Measurements from ENCODE around the gene SERINC5. TPM values are rescaled to one million over a fixed set of nuclear protein-coding genes. Genes with fewer than 3 reads are reported as not detected.
"Not testable (repeated sequence)": the region's sequence is repeated elsewhere in the genome, so short reads cannot be mapped to it uniquely, and the experiment has no call there.

The SERINC5 gene
- total RNA-seq, 2 experiments from 2014 or later = 70.2 to 78.3 TPM

- no peaks in the 10 kb centered on the region for H3K9me3 Mint-ChIP-seq
- H3K4me3 Mint-ChIP-seq = no peak overlapping the region
- H3K36me3 Mint-ChIP-seq = peaks cover 43% of the 10 kb centered on the region
- ATAC-seq (ENCODE audit: low read depth) = no peak
- peaks cover 34% of the 10 kb centered on the region for H3K4me1 Mint-ChIP-seq
- POLR2A ChIA-PET = no interaction called here
- no peaks in the 10 kb centered on the region for H3K27me3 Mint-ChIP-seq
- no peak for DNase-seq
- H3K27ac Mint-ChIP-seq = peak overlapping the region; percentile 10
Observed at GRCh38 chr5:80143491-80143890, 112.4 kb downstream of the SERINC5 start.

- Mint-ChIP-seq H3K27ac (no peak overlapping the region), H3K9me3 (no peaks in the 10 kb centered on the region), H3K27me3 (no peaks in the 10 kb centered on the region), H3K4me1 (peaks cover 36% of the 10 kb centered on the region), H3K36me3 (peaks cover 45% of the 10 kb centered on the region), H3K4me3 (no peak overlapping the region)
- POLR2A ChIA-PET = no interaction called here
- DNase-seq = no peak
- ATAC-seq (ENCODE audit: low read depth) = no peak
Observed at GRCh38 chr5:80142996-80143395, 112.9 kb downstream of the SERINC5 start.

GRCh38 chr5:80141681-80142080 is 114.2 kb downstream of the SERINC5 start:
- Mint-ChIP-seq H3K4me3 (no peak overlapping the region), H3K27ac (peak overlapping the region; percentile 67), H3K9me3 (no peaks in the 10 kb centered on the region), H3K27me3 (no peaks in the 10 kb centered on the region), H3K4me1 (peaks cover 42% of the 10 kb centered on the region), H3K36me3 (peaks cover 44% of the 10 kb centered on the region)
- no peak for DNase-seq
- POLR2A ChIA-PET = interaction anchor here (3.1 kb wide), 1 partner anchor 114 kb away, joined by 18 read pairs; the partner anchor contains the start of gene SERINC5
- ATAC-seq (ENCODE audit: low read depth) = no peak

- Mint-ChIP-seq H3K36me3 (peaks cover 46% of the 10 kb centered on the region), H3K4me3 (peak overlapping the region; percentile 30), H3K27me3 (no peaks in the 10 kb centered on the region), H3K27ac (peak overlapping the region; percentile 67), H3K4me1 (peaks cover 47% of the 10 kb centered on the region), H3K9me3 (no peaks in the 10 kb centered on the region)
- DNase-seq = no peak
- ATAC-seq (ENCODE audit: low read depth) = no peak
- POLR2A ChIA-PET = interaction anchor here (3.1 kb wide), 1 partner anchor 115 kb away, joined by 18 read pairs; the partner anchor contains the start of gene SERINC5
Observed at GRCh38 chr5:80141147-80141671, 114.6 kb downstream of the SERINC5 start.

- POLR2A ChIA-PET = interaction anchor here (0.7 to 3.1 kb wide), 3 partner anchors 45 to 115 kb away, joined by 3 to 18 read pairs (median 4); partner anchors contain the start of gene SERINC5
- peaks cover 42% of the 10 kb centered on the region for H3K36me3 Mint-ChIP-seq
Observed at GRCh38 chr5:80140496-80140895, 115.4 kb downstream of the SERINC5 start.

GRCh38 chr5:80139466-80139972 is 116.3 kb downstream of the SERINC5 start:
- DNase-seq (no peak), ATAC-seq (ENCODE audit: low read depth) (peak; percentile 17)
- peaks cover 60% of the 10 kb centered on the region for H3K4me1 Mint-ChIP-seq
- peaks cover 40% of the 10 kb centered on the region for H3K36me3 Mint-ChIP-seq
- H3K4me3 Mint-ChIP-seq = peak overlapping the region; percentile 49
- no peaks in the 10 kb centered on the region for H3K9me3 Mint-ChIP-seq
- POLR2A ChIA-PET = interaction anchor here (1.2 to 3.1 kb wide), 2 partner anchors 116 to 131 kb away, joined by 3 to 18 read pairs; partner anchors contain the start of gene SERINC5
- no peaks in the 10 kb centered on the region for H3K27me3 Mint-ChIP-seq
- peak overlapping the region; percentile 76 for H3K27ac Mint-ChIP-seq

More at GRCh38 chr5:80140496-80140895, 115.4 kb downstream of the SERINC5 start:
- Mint-ChIP-seq H3K27ac (peak overlapping the region; percentile 76), H3K27me3 (no peaks in the 10 kb centered on the region), H3K4me1 (peaks cover 54% of the 10 kb centered on the region), H3K4me3 (peak overlapping the region; percentile 49), H3K9me3 (no peaks in the 10 kb centered on the region)
- DNase-seq = no peak
- no peak for ATAC-seq (ENCODE audit: low read depth)

- Mint-ChIP-seq H3K27me3 (no peaks in the 10 kb centered on the region), H3K4me3 (no peak overlapping the region), H3K4me1 (peaks cover 62% of the 10 kb centered on the region), H3K36me3 (peaks cover 40% of the 10 kb centered on the region), H3K9me3 (no peaks in the 10 kb centered on the region), H3K27ac (no peak overlapping the region)
- DNase-seq (no peak), ATAC-seq (ENCODE audit: low read depth) (no peak)
- POLR2A ChIA-PET = interaction anchor here (1.2 kb wide), 1 partner anchor 133 kb away, joined by 3 read pairs; no protein-coding TSS in a partner anchor
Observed at GRCh38 chr5:80138486-80138885, 117.4 kb downstream of the SERINC5 start.

GRCh38 chr5:80136798-80137197 is 119.0 kb downstream of the SERINC5 start:
- POLR2A ChIA-PET = interaction anchor here (1.1 to 2.6 kb wide), 7 partner anchors 10 to 119 kb away, joined by 3 to 23 read pairs (median 8); partner anchors contain the start of gene SERINC5
- Mint-ChIP-seq H3K27ac (peak overlapping the region; percentile 91), H3K4me3 (peak overlapping the region; percentile 80), H3K4me1 (peaks cover 59% of the 10 kb centered on the region), H3K36me3 (peaks cover 49% of the 10 kb centered on the region)
- DNase-seq = peak; percentile 38
- ATAC-seq (ENCODE audit: low read depth); H3K27me3 Mint-ChIP-seq; H3K9me3 Mint-ChIP-seq: not testable (repeated sequence)

- H3K27ac Mint-ChIP-seq = peak overlapping the region; percentile 91
- H3K36me3 Mint-ChIP-seq = peaks cover 54% of the 10 kb centered on the region
- no peaks in the 10 kb centered on the region for H3K27me3 Mint-ChIP-seq
- ATAC-seq (ENCODE audit: low read depth) = no peak
- H3K4me3 Mint-ChIP-seq = peak overlapping the region; percentile 4
- no peak for DNase-seq
- POLR2A ChIA-PET = interaction anchor here (1.2 to 2.6 kb wide), 4 partner anchors 8 to 120 kb away, joined by 6 to 23 read pairs (median 10); partner anchors contain the start of gene SERINC5
- H3K9me3 Mint-ChIP-seq = peaks cover 12% of the 10 kb centered on the region
- H3K4me1 Mint-ChIP-seq = peaks cover 44% of the 10 kb centered on the region
Observed at GRCh38 chr5:80134876-80135275, 121.0 kb downstream of the SERINC5 start.

- DNase-seq (no peak), ATAC-seq (ENCODE audit: low read depth) (no peak)
- H3K4me1 Mint-ChIP-seq = peaks cover 22% of the 10 kb centered on the region
- POLR2A ChIA-PET = no interaction called here
- H3K9me3 Mint-ChIP-seq = peaks cover 13% of the 10 kb centered on the region
- H3K27me3 Mint-ChIP-seq = no peaks in the 10 kb centered on the region
- H3K4me3 Mint-ChIP-seq = no peak overlapping the region
- H3K27ac Mint-ChIP-seq = no peak overlapping the region
- peaks cover 54% of the 10 kb centered on the region for H3K36me3 Mint-ChIP-seq
Observed at GRCh38 chr5:80129146-80129545, 126.7 kb downstream of the SERINC5 start.

- no peak overlapping the region for H3K27ac Mint-ChIP-seq
- no peak for ATAC-seq (ENCODE audit: low read depth)
- POLR2A ChIA-PET = no interaction called here
Observed at GRCh38 chr5:80128141-80128540, 127.7 kb downstream of the SERINC5 start.

GRCh38 chr5:80127116-80127552 is 128.7 kb downstream of the SERINC5 start:
- no peak for ATAC-seq (ENCODE audit: low read depth)
- no peak for DNase-seq
- POLR2A ChIA-PET = interaction anchor here (2.2 kb wide), 1 partner anchor 9 kb away, joined by 8 read pairs; no protein-coding TSS in a partner anchor
- Mint-ChIP-seq H3K36me3 (peaks cover 35% of the 10 kb centered on the region), H3K27ac (no peak overlapping the region), H3K27me3 (no peaks in the 10 kb centered on the region), H3K4me1 (peaks cover 23% of the 10 kb centered on the region), H3K4me3 (no peak overlapping the region), H3K9me3 (peaks cover 11% of the 10 kb centered on the region)

More at GRCh38 chr5:80128141-80128540, 127.7 kb downstream of the SERINC5 start:
- DNase-seq = no peak
- H3K4me3 Mint-ChIP-seq = no peak overlapping the region
- H3K36me3 Mint-ChIP-seq = peaks cover 45% of the 10 kb centered on the region
- H3K9me3 Mint-ChIP-seq = peaks cover 13% of the 10 kb centered on the region
- H3K4me1 Mint-ChIP-seq = peaks cover 23% of the 10 kb centered on the region
- H3K27me3 Mint-ChIP-seq = no peaks in the 10 kb centered on the region

GRCh38 chr5:80125962-80126480 is 129.8 kb downstream of the SERINC5 start:
- Mint-ChIP-seq H3K27ac (peak overlapping the region; percentile 52), H3K9me3 (peaks cover 7% of the 10 kb centered on the region), H3K36me3 (peaks cover 24% of the 10 kb centered on the region), H3K4me3 (peak overlapping the region; percentile 29), H3K27me3 (no peaks in the 10 kb centered on the region), H3K4me1 (peaks cover 21% of the 10 kb centered on the region)
- ATAC-seq (ENCODE audit: low read depth) = peak; percentile 75
- POLR2A ChIA-PET = interaction anchor here (0.6 to 2.2 kb wide), 4 partner anchors 10 to 1064 kb away, joined by 3 to 12 read pairs (median 6); partner anchors contain the start of gene SERINC5
- no peak for DNase-seq
